HCEC 1CT (cell line): ENCODE results near the gene TMEM135.
"Not testable (repeated sequence)": the region's sequence is repeated elsewhere in the genome, so short reads cannot be mapped to it uniquely, and the experiment has no call there.

Experiments used
- DNase-seq: peaks from one replicate; pipeline ENCODE4 v3.0.0-alpha.2; 2017

The TMEM135 gene

GRCh38 chr11:87037450-87038234 lies at the start of gene TMEM135:
TSS of gene TMEM135 (plus strand) at chr11:87037934. CDS start at chr11:87038046, 112 bp downstream.
- peak; percentile 96 for DNase-seq

GRCh38 chr11:86988351-86988881 lies 49.3 kb upstream of the TMEM135 start:
- no peak for DNase-seq

- peak; percentile 18 for DNase-seq
Observed at GRCh38 chr11:86990031-86990430, 47.7 kb upstream of the TMEM135 start.

GRCh38 chr11:86990515-86990914 lies 47.2 kb upstream of the TMEM135 start:
- DNase-seq: peak; percentile 51

GRCh38 chr11:86991341-86991740 lies 46.4 kb upstream of the TMEM135 start:
- no peak for DNase-seq

- DNase-seq: not testable (repeated sequence)
Observed at GRCh38 chr11:86992340-86992739, 45.4 kb upstream of the TMEM135 start.

GRCh38 chr11:86993031-86993430 lies 44.7 kb upstream of the TMEM135 start:
- no peak for DNase-seq

- DNase-seq: no peak
Observed at GRCh38 chr11:86996953-86997570, 40.7 kb upstream of the TMEM135 start.

- DNase-seq: no peak
Observed at GRCh38 chr11:86999388-86999787, 38.3 kb upstream of the TMEM135 start.

GRCh38 chr11:86999859-87000753 lies 37.6 kb upstream of the TMEM135 start:
- no peak for DNase-seq

- no peak for DNase-seq
Observed at GRCh38 chr11:87002918-87003317, 34.8 kb upstream of the TMEM135 start.

- not testable (repeated sequence) for DNase-seq
Observed at GRCh38 chr11:87004281-87004680, 33.5 kb upstream of the TMEM135 start.

- no peak for DNase-seq
Observed at GRCh38 chr11:87005569-87005921, 32.2 kb upstream of the TMEM135 start.

- no peak for DNase-seq
Observed at GRCh38 chr11:87006035-87006434, 31.7 kb upstream of the TMEM135 start.

- no peak for DNase-seq
Observed at GRCh38 chr11:87007963-87008362, 29.8 kb upstream of the TMEM135 start.

- no peak for DNase-seq
Observed at GRCh38 chr11:87012089-87012488, 25.6 kb upstream of the TMEM135 start.

GRCh38 chr11:87012673-87013072 lies 25.1 kb upstream of the TMEM135 start:
- DNase-seq: no peak

- DNase-seq: no peak
Observed at GRCh38 chr11:87013912-87014825, 23.6 kb upstream of the TMEM135 start.

GRCh38 chr11:87015645-87016044 lies 22.1 kb upstream of the TMEM135 start:
- DNase-seq: no peak

- DNase-seq: peak; percentile 25
Observed at GRCh38 chr11:87019613-87020271, 18.0 kb upstream of the TMEM135 start.

- DNase-seq: no peak
Observed at GRCh38 chr11:87020336-87020735, 17.4 kb upstream of the TMEM135 start.
